ENCODE measurements around the gene ZNF654. TPM values are rescaled to one million over a fixed set of nuclear protein-coding genes. Genes with fewer than 3 reads are reported as not detected.

ZNF654 gene
- total RNA-seq, 1 experiment from 2014 or later: 7.0 TPM

DNA sequence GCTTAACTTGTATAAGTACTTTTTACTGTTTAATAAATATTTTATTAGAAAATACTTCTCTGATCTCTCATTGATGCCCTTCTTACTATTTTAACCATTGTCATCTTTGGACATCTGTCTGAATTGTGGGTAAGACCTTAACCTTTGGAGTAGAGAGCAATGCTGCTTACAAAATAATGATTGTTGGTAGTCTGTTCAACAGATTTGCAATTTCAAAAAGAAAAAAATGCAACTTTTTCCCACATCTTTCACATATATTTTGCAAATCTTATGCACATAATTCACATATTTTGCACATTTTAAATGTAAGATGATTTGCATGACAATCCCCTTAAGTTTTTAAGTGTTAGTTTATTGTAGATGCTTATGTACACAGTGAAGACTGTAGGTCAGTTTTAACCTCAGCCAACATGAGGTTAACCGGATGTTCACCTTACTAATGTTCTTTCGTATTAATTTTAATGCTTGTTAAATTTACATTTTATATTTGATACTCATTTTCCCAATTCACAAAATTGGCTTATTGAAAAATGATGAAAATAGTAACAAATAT, 107.4 kb downstream of the ZNF654 start:
- Histone ChIP-seq H3K4me3 (replicated peaks in 1 of 2; ENCODE audit: low read depth in 1 of 2, low read length in 2 of 2) (no peak overlapping the region), H3K27me3 (ENCODE audit: insufficient read depth, low read length) (no peaks in the 10 kb centered on the region), H3K4me1 (ENCODE audit: control insufficient read depth in 1 of 2, insufficient read depth in 2 of 2, low read length in 2 of 2) (no peaks in the 10 kb centered on the region), H3K79me2 (ENCODE audit: insufficient read depth, low read length) (peaks cover 14% of the 10 kb centered on the region), H3K36me3 (ENCODE audit: control insufficient read depth in 1 of 2, insufficient read depth in 2 of 2, low read length in 2 of 2) (no peaks in the 10 kb centered on the region; a peak in 1 of 4 replicates), H3K27ac (ENCODE audit: low read depth, low read length) (no peak overlapping the region), H3K4me2 (ENCODE audit: low read length) (no peak overlapping the region), H2AFZ (ENCODE audit: low read depth, low read length, poor library complexity, severe bottlenecking) (no peak overlapping the region), H4K20me1 (ENCODE audit: insufficient read depth) (no peaks in the 10 kb centered on the region), H3K9me2 (ENCODE audit: insufficient read depth) (no peaks in the 10 kb centered on the region), H3K9ac (ENCODE audit: low read length) (no peak overlapping the region), H3K9me3 (ENCODE audit: control insufficient read depth in 1 of 2, insufficient read depth in 1 of 2, low read depth in 1 of 2, low read length in 2 of 2) (no peaks in the 10 kb centered on the region)
- no peak for DNase-seq (ENCODE audit: low read depth, low spot score)
- BruUV-seq (replicated peaks): no TSS peak
- ATAC-seq: no peak
- intact Hi-C loops (cut with micrococcal nuclease): no loop called here
- ChIA-PET CTCF (no interaction called here), RAD21 (ENCODE audit: low non-redundant PET in 1 of 2, low total read pairs in 2 of 2, uncharacterized antibody in 2 of 2, unreplicated experiment in 2 of 2) (no interaction called here), POLR2A (no interaction called here)
- no peak for TF ChIP-seq POLR2A (IDR thresholded peaks at IDR 0.05; ENCODE audit: borderline replicate concordance, extremely low read depth, insufficient read depth, insufficient read length)

DNA sequence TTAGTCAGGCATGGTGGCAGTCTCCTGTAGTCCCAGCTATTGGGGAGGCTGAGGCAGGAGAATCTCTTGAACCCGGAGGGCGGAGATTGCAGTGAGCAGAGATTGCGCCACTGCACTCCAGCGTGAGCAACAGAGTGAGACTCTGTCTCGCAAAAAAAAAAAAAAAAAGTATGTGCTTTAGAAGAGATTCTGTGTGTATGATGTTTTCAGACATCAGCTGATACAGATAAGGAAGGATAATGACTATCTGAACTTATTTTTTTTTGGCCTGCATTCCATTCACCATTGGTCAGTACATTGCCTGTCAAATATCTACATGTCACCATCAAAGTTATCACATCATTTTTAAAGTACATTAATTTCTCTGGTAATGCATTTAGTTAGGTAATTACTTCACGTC, 108.1 kb downstream of the ZNF654 start:
- no peaks in the 10 kb centered on the region for H3K9me3 ChIP-seq (ENCODE audit: control insufficient read depth in 1 of 2, insufficient read depth in 1 of 2, low read depth in 1 of 2, low read length in 2 of 2)
- H3K27me3 ChIP-seq (ENCODE audit: insufficient read depth, low read length): no peaks in the 10 kb centered on the region
- no peak overlapping the region for H3K9ac ChIP-seq (ENCODE audit: low read length)
- H3K36me3 ChIP-seq (ENCODE audit: control insufficient read depth in 1 of 2, insufficient read depth in 2 of 2, low read length in 2 of 2): no peaks in the 10 kb centered on the region; a peak in 1 of 4 replicates
- no peak overlapping the region for H3K4me2 ChIP-seq (ENCODE audit: low read length)
- ChIA-PET POLR2A (no interaction called here), RAD21 (ENCODE audit: low non-redundant PET in 1 of 2, low total read pairs in 2 of 2, uncharacterized antibody in 2 of 2, unreplicated experiment in 2 of 2) (no interaction called here), CTCF (no interaction called here)
- H3K4me1 ChIP-seq (ENCODE audit: control insufficient read depth in 1 of 2, insufficient read depth in 2 of 2, low read length in 2 of 2): no peaks in the 10 kb centered on the region
- DNase-seq (ENCODE audit: low read depth, low spot score): no peak
- BruUV-seq (replicated peaks): no TSS peak
- no peak overlapping the region for H3K27ac ChIP-seq (ENCODE audit: low read depth, low read length)
- H3K9me2 ChIP-seq (ENCODE audit: insufficient read depth): no peaks in the 10 kb centered on the region
- H3K4me3 ChIP-seq (replicated peaks in 1 of 2; ENCODE audit: low read depth in 1 of 2, low read length in 2 of 2): no peak overlapping the region
- intact Hi-C loops (cut with micrococcal nuclease): no loop called here
- ATAC-seq: no peak
- no peaks in the 10 kb centered on the region for H4K20me1 ChIP-seq (ENCODE audit: insufficient read depth)
- TF ChIP-seq TCF7L2 (IDR thresholded peaks at IDR 0.05; ENCODE audit: borderline replicate concordance, extremely low read depth, insufficient read depth, insufficient read length): no peak
- TF ChIP-seq SP1 (IDR thresholded peaks at IDR 0.05; ENCODE audit: low read depth): no peak
- no peak for TF ChIP-seq ZNF274 (IDR thresholded peaks at IDR 0.05; ENCODE audit: low read depth, low read length)
- TF ChIP-seq, protein P1, sequence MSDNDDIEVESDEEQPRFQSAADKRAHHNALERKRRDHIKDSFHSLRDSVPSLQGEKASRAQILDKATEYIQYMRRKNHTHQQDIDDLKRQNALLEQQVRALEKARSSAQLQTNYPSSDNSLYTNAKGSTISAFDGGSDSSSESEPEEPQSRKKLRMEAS (IDR thresholded peaks at IDR 0.05): no peak
- TF ChIP-seq ELF1 (IDR thresholded peaks at IDR 0.05; ENCODE audit: borderline replicate concordance, low read depth): no peak
- TF ChIP-seq, protein P2, sequence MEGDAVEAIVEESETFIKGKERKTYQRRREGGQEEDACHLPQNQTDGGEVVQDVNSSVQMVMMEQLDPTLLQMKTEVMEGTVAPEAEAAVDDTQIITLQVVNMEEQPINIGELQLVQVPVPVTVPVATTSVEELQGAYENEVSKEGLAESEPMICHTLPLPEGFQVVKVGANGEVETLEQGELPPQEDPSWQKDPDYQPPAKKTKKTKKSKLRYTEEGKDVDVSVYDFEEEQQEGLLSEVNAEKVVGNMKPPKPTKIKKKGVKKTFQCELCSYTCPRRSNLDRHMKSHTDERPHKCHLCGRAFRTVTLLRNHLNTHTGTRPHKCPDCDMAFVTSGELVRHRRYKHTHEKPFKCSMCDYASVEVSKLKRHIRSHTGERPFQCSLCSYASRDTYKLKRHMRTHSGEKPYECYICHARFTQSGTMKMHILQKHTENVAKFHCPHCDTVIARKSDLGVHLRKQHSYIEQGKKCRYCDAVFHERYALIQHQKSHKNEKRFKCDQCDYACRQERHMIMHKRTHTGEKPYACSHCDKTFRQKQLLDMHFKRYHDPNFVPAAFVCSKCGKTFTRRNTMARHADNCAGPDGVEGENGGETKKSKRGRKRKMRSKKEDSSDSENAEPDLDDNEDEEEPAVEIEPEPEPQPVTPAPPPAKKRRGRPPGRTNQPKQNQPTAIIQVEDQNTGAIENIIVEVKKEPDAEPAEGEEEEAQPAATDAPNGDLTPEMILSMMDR (IDR thresholded peaks at IDR 0.05 in 2 of 3, conservative IDR thresholded peaks at IDR 0.05 in 1 of 3; ENCODE audit: borderline replicate concordance in 1 of 3, insufficient read depth in 1 of 3, low read depth in 2 of 3, low read length in 2 of 3): no peak
- TF ChIP-seq CBX3 (IDR thresholded peaks at IDR 0.05; ENCODE audit: low read depth): no peak
- no peak for TF ChIP-seq EZH2 (IDR thresholded peaks at IDR 0.05)
- TF ChIP-seq FOSL1 (IDR thresholded peaks at IDR 0.05; ENCODE audit: low read depth): no peak
- TF ChIP-seq, protein P3, sequence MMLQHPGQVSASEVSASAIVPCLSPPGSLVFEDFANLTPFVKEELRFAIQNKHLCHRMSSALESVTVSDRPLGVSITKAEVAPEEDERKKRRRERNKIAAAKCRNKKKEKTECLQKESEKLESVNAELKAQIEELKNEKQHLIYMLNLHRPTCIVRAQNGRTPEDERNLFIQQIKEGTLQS (IDR thresholded peaks at IDR 0.05): no peak
- TF ChIP-seq ZFX (IDR thresholded peaks at IDR 0.05): no peak
- no peak for TF ChIP-seq YY1 (IDR thresholded peaks at IDR 0.05; ENCODE audit: extremely low read depth, insufficient replicate concordance, low read depth, low read length)
- H3K79me2 ChIP-seq (ENCODE audit: insufficient read depth, low read length): peaks cover 14% of the 10 kb centered on the region
- no peak overlapping the region for H2AFZ ChIP-seq (ENCODE audit: low read depth, low read length, poor library complexity, severe bottlenecking)

All from HCT116 (cell line).